Upper lobe of left lung (tissue), 4 donors: ENCODE measurements around the gene SFXN1.
"Not testable (repeated sequence)": the region's sequence is repeated elsewhere in the genome, so short reads cannot be mapped to it uniquely, and the experiment has no call there.

Experiments used
- CTCF ChIP-seq, 6 experiments: fragments of 450-650 bp in 4 of 6; fragments of 200-600 bp in 2 of 6; sonication (generic) in 2 of 6; IDR thresholded peaks; one replicate each; pipeline ENCODE4 v1.5.1; 2016 to 2019; ENCODE audit warnings: antibody characterized with exemption in 6 of 6
- EP300 ChIP-seq, 4 donors: sonication (generic); formaldehyde crosslinking; IDR thresholded peaks; one replicate each; pipeline ENCODE4 v1.5.1; 2017; ENCODE audit warnings: antibody characterized with exemption in 4 of 4, control low read depth in 2 of 4
- POLR2A ChIP-seq, 4 donors: fragments of 450-650 bp; IDR thresholded peaks; one replicate each; pipeline ENCODE4 v1.5.1; 2016 to 2017; ENCODE audit warnings: antibody characterized with exemption in 4 of 4, mild to moderate bottlenecking in 2 of 4
- POLR2AphosphoS5 ChIP-seq, 2 donors: sonication (generic); formaldehyde crosslinking; IDR thresholded peaks; one replicate each; pipeline ENCODE4 v1.5.1; 2017; ENCODE audit warnings: antibody characterized with exemption in 2 of 2

GRCh38 chr5:175454338-175454737 is 24.0 kb upstream of the SFXN1 start:
- TF ChIP-seq CTCF, POLR2A, EP300, POLR2AphosphoS5 (IDR thresholded peaks at IDR 0.05): not testable (repeated sequence)
